Activated CD4-positive, alpha-beta memory T cell treated with anti-CD3 and anti-CD28 coated beads for 36 hours (primary cell): ENCODE data around the gene POLR1G. TPM values are rescaled to one million over a fixed set of nuclear protein-coding genes. Genes with fewer than 3 reads are reported as not detected.

Source experiments
- CTCF ChIA-PET: fragments of 350-600 bp; sonication (Branson Sonifier 250); formaldehyde crosslinking; loops from one replicate; lab custom pipeline; 2021; ENCODE audit warnings: antibody characterized with exemption, inconsistent platforms; lab: Charles Lee
- POLR2A ChIA-PET: fragments of 350-600 bp; sonication (Branson Sonifier 250); formaldehyde crosslinking; loops from one replicate; lab custom pipeline; 2021; ENCODE audit warnings: antibody characterized with exemption; lab: Charles Lee
- DNase-seq: peaks from one replicate; pipeline ENCODE4 v3.0.0-alpha.2; 2020
- H3K27ac Mint-ChIP-seq: one replicate; pipeline ENCODE4 v1.8.0; 2021; ENCODE audit warnings: mixed read lengths
- H3K27me3 Mint-ChIP-seq: one replicate; pipeline ENCODE4 v1.8.0; 2021; ENCODE audit warnings: mixed read lengths
- H3K36me3 Mint-ChIP-seq: one replicate; pipeline ENCODE4 v1.8.0; 2021; ENCODE audit warnings: mixed read lengths
- H3K4me1 Mint-ChIP-seq: one replicate; pipeline ENCODE4 v1.8.0; 2021; ENCODE audit warnings: low read depth, mixed read lengths
- H3K4me3 Mint-ChIP-seq: one replicate; pipeline ENCODE4 v1.8.0; 2021; ENCODE audit warnings: mild to moderate bottlenecking, mixed read lengths
- H3K9me3 Mint-ChIP-seq: one replicate; pipeline ENCODE4 v1.8.0; 2021; ENCODE audit warnings: mixed read lengths
- intact Hi-C: fragments of 100-400 bp; cut with micrococcal nuclease; formaldehyde crosslinking; loops from one replicate; pipeline ENCODE4 v1.15.1; 2023
- total RNA-seq, 2 experiments: library from RNA; stranded (reverse); gene quantifications; one replicate each; pipeline ENCODE4 v1.2.3, GENCODE V29; 2021

POLR1G gene
- total RNA-seq, 2 experiments from 2014 or later: 11.1 to 12.6 TPM

- peak overlapping the region; percentile 55 for H3K27ac Mint-ChIP-seq
- intact Hi-C loops: no loop called here
- no peak overlapping the region for H3K4me3 Mint-ChIP-seq
Observed at GRCh38 chr19:45440873-45441654, 34.6 kb downstream of the POLR1G start.

GRCh38 chr19:45442408-45442777 lies 35.9 kb downstream of the POLR1G start:
- intact Hi-C loops: no loop called here
- CTCF ChIA-PET: interaction anchor here (1.0 to 6.8 kb wide), 2 partner anchors 36 kb away, joined by 6 to 420 read pairs; no protein-coding TSS in a partner anchor

More at GRCh38 chr19:45440873-45441654, 34.6 kb downstream of the POLR1G start:
- no peak for DNase-seq
- Mint-ChIP-seq H3K9me3 (no peaks in the 10 kb centered on the region), H3K4me1 (peaks cover 32% of the 10 kb centered on the region), H3K27me3 (no peaks in the 10 kb centered on the region), H3K36me3 (no peaks in the 10 kb centered on the region)
- POLR2A ChIA-PET: interaction anchor here (0.8 to 3.4 kb wide), 5 partner anchors 9 to 251 kb away, joined by 3 to 21 read pairs (median 8); partner anchors contain the start of genes FOSB and QPCTL
- CTCF ChIA-PET: interaction anchor here (0.6 to 6.8 kb wide), 9 partner anchors 10 to 54 kb away, joined by 3 to 420 read pairs (median 23); partner anchors contain the start of gene FOSB

GRCh38 chr19:45442778-45443461 lies 36.5 kb downstream of the POLR1G start:
- CTCF ChIA-PET: interaction anchor here (1.0 kb wide), 1 partner anchor 36 kb away, joined by 6 read pairs; no protein-coding TSS in a partner anchor
- peak; percentile 67 for DNase-seq
- Mint-ChIP-seq H3K4me3 (peak overlapping the region; percentile 80), H3K36me3 (no peaks in the 10 kb centered on the region), H3K9me3 (no peaks in the 10 kb centered on the region), H3K27me3 (no peaks in the 10 kb centered on the region), H3K4me1 (peaks cover 41% of the 10 kb centered on the region), H3K27ac (peak overlapping the region; percentile 53)
- intact Hi-C loops: no loop called here
- POLR2A ChIA-PET: no interaction called here

More at GRCh38 chr19:45442408-45442777, 35.9 kb downstream of the POLR1G start:
- POLR2A ChIA-PET: no interaction called here
- Mint-ChIP-seq H3K36me3 (no peaks in the 10 kb centered on the region), H3K27me3 (no peaks in the 10 kb centered on the region), H3K4me1 (peaks cover 38% of the 10 kb centered on the region), H3K9me3 (no peaks in the 10 kb centered on the region), H3K27ac (peak overlapping the region; percentile 56), H3K4me3 (peak overlapping the region; percentile 80)
- no peak for DNase-seq

GRCh38 chr19:45443462-45444317 lies 37.2 kb downstream of the POLR1G start:
- CTCF ChIA-PET: interaction anchor here (1.0 kb wide), 1 partner anchor 35 kb away, joined by 6 read pairs; no protein-coding TSS in a partner anchor
- H3K36me3 Mint-ChIP-seq: peaks cover 4% of the 10 kb centered on the region
- intact Hi-C loops: loop anchor here (1.0 kb wide), 1 partner anchor 26 kb away; no protein-coding TSS in a partner anchor
- H3K27ac Mint-ChIP-seq: peak overlapping the region; percentile 77
- no peaks in the 10 kb centered on the region for H3K27me3 Mint-ChIP-seq
- peaks cover 48% of the 10 kb centered on the region for H3K4me1 Mint-ChIP-seq
- peak overlapping the region; percentile 80 for H3K4me3 Mint-ChIP-seq
- no peaks in the 10 kb centered on the region for H3K9me3 Mint-ChIP-seq
- POLR2A ChIA-PET: no interaction called here
- DNase-seq: peak; percentile 81

- no peaks in the 10 kb centered on the region for H3K27me3 Mint-ChIP-seq
- intact Hi-C loops: loop anchor here (1.0 kb wide), 1 partner anchor 25 kb away; no protein-coding TSS in a partner anchor
- peaks cover 54% of the 10 kb centered on the region for H3K4me1 Mint-ChIP-seq
- H3K36me3 Mint-ChIP-seq: peaks cover 4% of the 10 kb centered on the region
- H3K27ac Mint-ChIP-seq: peak overlapping the region; percentile 28
- H3K9me3 Mint-ChIP-seq: no peaks in the 10 kb centered on the region
- DNase-seq: peak; percentile 87
- ChIA-PET POLR2A (interaction anchor here (1.3 kb wide), 1 partner anchor 36 kb away, joined by 3 read pairs; no protein-coding TSS in a partner anchor), CTCF (interaction anchor here (1.4 to 1.9 kb wide), 6 partner anchors 12 to 41 kb away, joined by 4 to 24 read pairs (median 6); partner anchors contain the start of gene FOSB)
- H3K4me3 Mint-ChIP-seq: peak overlapping the region; percentile 54
Observed at GRCh38 chr19:45444318-45445041, 38.0 kb downstream of the POLR1G start.

GRCh38 chr19:45445139-45445538 lies 38.7 kb downstream of the POLR1G start:
- H3K4me1 Mint-ChIP-seq: peaks cover 54% of the 10 kb centered on the region

GRCh38 chr19:45446295-45446694 lies 39.9 kb downstream of the POLR1G start:
- Mint-ChIP-seq H3K27ac (no peak overlapping the region), H3K9me3 (no peaks in the 10 kb centered on the region), H3K4me3 (no peak overlapping the region), H3K4me1 (peaks cover 53% of the 10 kb centered on the region), H3K36me3 (peaks cover 4% of the 10 kb centered on the region), H3K27me3 (no peaks in the 10 kb centered on the region)
- POLR2A ChIA-PET: interaction anchor here (1.0 to 1.5 kb wide), 3 partner anchors 23 to 33 kb away, joined by 3 to 5 read pairs (median 3); no protein-coding TSS in a partner anchor
- CTCF ChIA-PET: interaction anchor here (1.4 to 4.4 kb wide), 7 partner anchors 10 to 39 kb away, joined by 4 to 41 read pairs (median 10); partner anchors contain the start of gene FOSB
- intact Hi-C loops: no loop called here
- DNase-seq: no peak

More at GRCh38 chr19:45445139-45445538, 38.7 kb downstream of the POLR1G start:
- intact Hi-C loops: no loop called here
- peaks cover 4% of the 10 kb centered on the region for H3K36me3 Mint-ChIP-seq
- H3K9me3 Mint-ChIP-seq: no peaks in the 10 kb centered on the region
- peak overlapping the region; percentile 54 for H3K4me3 Mint-ChIP-seq
- no peak for DNase-seq
- ChIA-PET CTCF (interaction anchor here (1.4 to 1.9 kb wide), 6 partner anchors 11 to 40 kb away, joined by 4 to 24 read pairs (median 6); partner anchors contain the start of gene FOSB), POLR2A (interaction anchor here (0.6 to 1.3 kb wide), 3 partner anchors 34 to 40 kb away, joined by 3 to 5 read pairs (median 4); no protein-coding TSS in a partner anchor)
- no peak overlapping the region for H3K27ac Mint-ChIP-seq
- H3K27me3 Mint-ChIP-seq: no peaks in the 10 kb centered on the region

GRCh38 chr19:45446944-45447343 lies 40.5 kb downstream of the POLR1G start:
- H3K27me3 Mint-ChIP-seq: no peaks in the 10 kb centered on the region
- peaks cover 60% of the 10 kb centered on the region for H3K4me1 Mint-ChIP-seq
- peaks cover 2% of the 10 kb centered on the region for H3K9me3 Mint-ChIP-seq
- no peak for DNase-seq
- CTCF ChIA-PET: interaction anchor here (1.7 to 4.4 kb wide), 3 partner anchors 32 to 39 kb away, joined by 5 to 41 read pairs (median 12); no protein-coding TSS in a partner anchor
- POLR2A ChIA-PET: interaction anchor here (1.3 to 1.5 kb wide), 2 partner anchors 22 to 32 kb away, joined by 3 read pairs; no protein-coding TSS in a partner anchor
- H3K4me3 Mint-ChIP-seq: no peak overlapping the region
- intact Hi-C loops: no loop called here
- peaks cover 4% of the 10 kb centered on the region for H3K36me3 Mint-ChIP-seq
- no peak overlapping the region for H3K27ac Mint-ChIP-seq

- peaks cover 54% of the 10 kb centered on the region for H3K4me1 Mint-ChIP-seq
- ChIA-PET CTCF (interaction anchor here (0.7 to 4.4 kb wide), 4 partner anchors 9 to 37 kb away, joined by 3 to 41 read pairs (median 25); partner anchors contain the start of gene FOSB), POLR2A (interaction anchor here (2.1 kb wide), 1 partner anchor 19 kb away, joined by 11 read pairs; the partner anchor contains the start of gene FOSB)
- peaks cover 2% of the 10 kb centered on the region for H3K9me3 Mint-ChIP-seq
- no peak for DNase-seq
- H3K36me3 Mint-ChIP-seq: peaks cover 4% of the 10 kb centered on the region
- H3K4me3 Mint-ChIP-seq: peak overlapping the region; percentile 18
- H3K27me3 Mint-ChIP-seq: no peaks in the 10 kb centered on the region
- intact Hi-C loops: no loop called here
- H3K27ac Mint-ChIP-seq: peak overlapping the region; percentile 71
Observed at GRCh38 chr19:45448425-45448756, 41.9 kb downstream of the POLR1G start.

- Mint-ChIP-seq H3K36me3 (peaks cover 4% of the 10 kb centered on the region), H3K27ac (peak overlapping the region; percentile 77), H3K9me3 (peaks cover 2% of the 10 kb centered on the region), H3K27me3 (no peaks in the 10 kb centered on the region), H3K4me1 (peaks cover 51% of the 10 kb centered on the region), H3K4me3 (peak overlapping the region; percentile 57)
- intact Hi-C loops: no loop called here
- DNase-seq: no peak
- CTCF ChIA-PET: interaction anchor here (1.0 to 4.4 kb wide), 5 partner anchors 10 to 245 kb away, joined by 3 to 41 read pairs (median 12); no protein-coding TSS in a partner anchor
- POLR2A ChIA-PET: interaction anchor here (1.8 to 2.1 kb wide), 2 partner anchors 19 to 21 kb away, joined by 7 to 11 read pairs; partner anchors contain the start of gene FOSB
Observed at GRCh38 chr19:45448887-45449299, 42.4 kb downstream of the POLR1G start.
